ENCODE measurements around the gene HOTAIR.

HOTAIR gene

GRCh38 chr12:54012631-54013409 lies 38.1 kb upstream of the HOTAIR start:
- Histone ChIP-seq H3K27ac (peak overlapping the region in 7 of 21 experiments; percentile 12 to 98 (median 61)), H3K4me3 (no peak overlapping the region)

- H3K4me3 ChIP-seq: no peak overlapping the region
- H3K27ac ChIP-seq: peak overlapping the region in 5 of 21 experiments; percentile 65 to 98 (median 84)
Observed at GRCh38 chr12:54011665-54012532, 37.1 kb upstream of the HOTAIR start.

- H3K4me3 ChIP-seq: peak overlapping the region in 2 of 7 experiments; percentile 5 to 15
Observed at GRCh38 chr12:54010972-54011664, 36.4 kb upstream of the HOTAIR start.

GRCh38 chr12:54010053-54010971 lies 35.6 kb upstream of the HOTAIR start:
- H3K4me3 ChIP-seq: peak overlapping the region in 3 of 7 experiments; percentile 32 to 41 (median 35)
- H3K27ac ChIP-seq: peak overlapping the region in 10 of 21 experiments; percentile 37 to 98 (median 76)

More at GRCh38 chr12:54010972-54011664, 36.4 kb upstream of the HOTAIR start:
- peak overlapping the region in 6 of 21 experiments; percentile 65 to 98 (median 85) for H3K27ac ChIP-seq

GRCh38 chr12:54009171-54010052 lies 34.7 kb upstream of the HOTAIR start:
- H3K4me3 ChIP-seq: peak overlapping the region; percentile 20 to 41 (median 32)
- H3K27ac ChIP-seq: peak overlapping the region in 11 of 21 experiments; percentile 37 to 98 (median 70)

DNA sequence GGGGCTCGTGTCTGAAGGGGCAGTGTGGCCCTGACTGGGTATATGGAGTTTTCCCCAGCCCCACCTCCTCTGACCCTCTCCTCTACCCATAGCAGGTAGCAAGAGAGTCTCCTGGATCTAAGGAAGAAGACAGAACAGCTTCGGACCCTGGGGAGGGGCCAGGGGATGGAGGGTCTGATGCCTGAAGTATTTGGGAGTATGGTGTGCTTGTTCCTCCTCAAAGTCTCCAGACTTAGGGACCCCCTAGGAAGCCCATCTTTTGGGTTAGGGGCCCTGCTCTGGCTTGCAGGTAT lies 33.5 kb upstream of the HOTAIR start:
- H3K27ac ChIP-seq: peak overlapping the region in 5 of 21 experiments; percentile 68 to 98 (median 86)

GRCh38 chr12:54007538-54008259 lies 32.9 kb upstream of the HOTAIR start:
- Histone ChIP-seq H3K27ac (peak overlapping the region in 4 of 21 experiments; percentile 68 to 98 (median 92)), H3K4me3 (no peak overlapping the region)

More for the DNA sequence above, 33.5 kb upstream of the HOTAIR start:
- H3K4me3 ChIP-seq: no peak overlapping the region

DNA sequence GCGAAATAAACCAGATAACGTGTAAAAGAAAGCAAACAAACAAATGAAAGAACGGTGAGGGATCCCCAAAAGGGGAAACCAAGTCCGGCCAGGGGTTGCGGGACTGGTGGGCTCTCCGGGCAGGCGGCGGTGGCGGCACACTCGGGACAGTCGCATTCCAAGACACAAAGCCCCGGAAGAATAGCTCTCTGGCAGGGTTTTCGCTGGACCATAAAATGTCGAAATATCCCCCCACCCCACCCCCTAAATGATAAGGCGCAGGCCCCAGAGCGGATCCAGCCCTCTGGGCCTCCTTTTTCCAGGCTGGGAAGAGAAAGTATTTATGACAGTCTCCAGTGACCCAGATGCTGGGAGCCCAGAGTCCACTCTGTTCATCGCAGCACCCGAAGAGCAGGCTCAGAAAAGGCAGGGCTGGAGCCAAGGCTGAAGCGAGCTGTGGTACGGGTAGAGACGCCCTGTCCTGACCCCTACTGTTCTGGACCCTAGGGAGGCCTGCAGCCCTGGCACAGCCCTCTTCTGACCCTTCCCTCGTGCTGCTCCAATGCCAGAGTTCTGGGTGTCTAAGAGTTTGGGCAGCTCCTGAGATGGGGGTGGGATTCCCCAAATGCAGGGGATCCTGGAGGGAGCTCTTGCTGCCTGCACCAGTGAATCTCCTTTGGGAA lies 31.9 kb upstream of the HOTAIR start:
- Histone ChIP-seq H3K27ac (peak overlapping the region in 8 of 21 experiments; percentile 26 to 99 (median 60)), H3K4me3 (peak overlapping the region in 6 of 7 experiments; percentile 4 to 23 (median 14))

GRCh38 chr12:54005853-54006558 lies 31.3 kb upstream of the HOTAIR start:
- Histone ChIP-seq H3K4me3 (peak overlapping the region in 6 of 7 experiments; percentile 4 to 23 (median 14)), H3K27ac (peak overlapping the region in 8 of 21 experiments; percentile 26 to 99 (median 60))

DNA sequence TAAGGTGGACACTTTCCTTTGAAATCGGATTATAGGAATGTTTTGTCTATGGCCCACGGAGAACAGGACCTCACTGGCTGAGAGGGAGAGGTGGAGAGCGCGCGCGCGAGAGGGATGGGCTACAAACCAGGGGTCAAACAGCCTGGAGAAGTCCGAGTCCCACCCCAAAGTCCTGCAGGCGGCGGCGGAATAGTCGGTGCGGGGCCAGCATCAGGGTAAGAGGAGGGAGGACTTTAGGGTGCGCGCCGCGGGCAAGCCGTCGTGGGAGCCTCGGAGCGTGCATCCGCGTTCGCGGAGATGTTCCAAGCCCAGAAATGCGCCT lies 30.7 kb upstream of the HOTAIR start:
- Histone ChIP-seq H3K4me3 (peak overlapping the region in 1 of 7 experiments; percentile 6), H3K27ac (peak overlapping the region in 3 of 21 experiments; percentile 97 to 99 (median 98))

GRCh38 chr12:54004841-54005530 lies 30.2 kb upstream of the HOTAIR start:
- Histone ChIP-seq H3K27ac (peak overlapping the region in 3 of 21 experiments; percentile 97 to 99 (median 98)), H3K4me3 (peak overlapping the region in 1 of 7 experiments; percentile 6)

- Histone ChIP-seq H3K27ac (peak overlapping the region in 5 of 21 experiments; percentile 14 to 99 (median 97)), H3K4me3 (no peak overlapping the region)
Observed at GRCh38 chr12:54004063-54004840, 29.5 kb upstream of the HOTAIR start.

DNA sequence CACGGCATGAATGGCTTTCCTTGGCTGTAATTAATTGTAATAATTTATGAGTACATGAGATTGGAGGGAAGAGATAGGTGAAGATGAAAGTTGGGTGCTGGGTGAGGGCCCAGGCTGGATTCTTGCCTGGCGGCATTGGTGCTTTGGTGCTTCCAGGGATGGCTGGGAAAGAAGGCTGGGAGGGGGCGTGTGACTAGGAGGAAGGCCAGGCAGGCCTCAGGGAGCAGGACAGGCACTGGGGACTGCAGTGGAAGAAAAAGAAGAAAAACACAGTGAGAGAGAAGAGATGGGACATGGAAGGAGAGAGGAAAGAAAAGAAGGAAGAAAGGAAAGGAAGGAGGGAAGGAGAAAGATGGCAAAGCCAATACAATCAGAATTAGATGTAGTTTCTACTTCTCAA lies 28.9 kb upstream of the HOTAIR start:
- Histone ChIP-seq H3K4me3 (no peak overlapping the region), H3K27ac (peak overlapping the region in 6 of 21 experiments; percentile 14 to 99 (median 75))

DNA sequence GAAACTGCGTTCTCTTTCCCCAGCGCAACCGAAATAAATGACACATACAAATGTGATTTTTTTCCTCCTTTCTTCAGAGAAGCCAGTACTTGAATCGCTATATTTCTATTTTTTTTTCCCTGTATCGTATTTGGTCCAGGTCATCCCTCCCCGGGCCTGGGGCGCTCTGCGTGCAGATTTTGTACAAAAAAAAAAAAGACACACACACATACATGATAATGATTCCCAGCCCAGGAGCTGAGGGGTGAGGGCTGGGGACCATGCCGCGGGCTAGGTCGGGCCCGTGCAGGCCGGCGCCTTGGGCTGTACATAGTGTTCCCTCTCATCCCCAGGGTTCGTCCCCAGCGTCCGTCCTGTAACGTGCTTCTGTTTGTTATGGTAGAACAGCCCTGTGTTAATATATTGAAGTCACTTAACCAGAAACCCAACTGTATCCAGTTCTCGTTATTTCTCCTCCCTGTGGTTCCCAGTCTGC lies 28.2 kb upstream of the HOTAIR start:
- Histone ChIP-seq H3K4me3 (no peak overlapping the region), H3K27ac (peak overlapping the region in 5 of 21 experiments; percentile 34 to 99 (median 97))
